Measurements from ENCODE around the gene SFTPA2. TPM values are rescaled to one million over a fixed set of nuclear protein-coding genes. Genes with fewer than 3 reads are reported as not detected.

SFTPA2 gene
- total RNA-seq: under 0.01 TPM in 1 of 2 replicates, not detected in the other

DNA sequence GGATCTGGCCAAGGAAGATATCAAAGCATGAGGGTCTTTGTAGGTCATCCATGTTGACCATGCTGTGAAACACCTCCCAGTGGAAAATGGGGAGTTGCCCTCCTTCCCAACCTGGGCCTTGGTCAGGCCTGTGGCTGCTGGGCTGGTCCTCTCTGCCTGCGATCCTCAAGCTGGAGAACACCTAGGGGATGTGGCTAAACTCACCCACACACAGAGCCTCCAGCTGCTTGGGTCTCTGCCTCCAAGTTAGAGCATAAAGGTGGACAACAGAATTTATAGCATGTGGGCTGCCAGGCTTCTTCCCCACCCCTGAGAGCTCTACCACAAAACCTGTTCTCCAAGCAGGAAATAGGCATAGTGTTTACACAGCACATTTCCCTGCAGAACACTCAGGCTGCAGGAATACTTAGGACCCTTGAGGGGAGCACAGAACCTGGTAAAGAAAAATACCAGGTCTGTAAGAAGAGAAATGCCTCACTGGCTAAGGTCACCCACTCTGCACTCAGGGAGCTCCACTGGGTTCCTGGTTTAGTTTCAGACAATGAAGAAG, at the start of gene SFTPA2:
SFTPA2 (minus strand) TSS at position 248 of the 550 bp plus-strand sequence. CDS start 924 bp downstream, outside the sequence.

GRCh38 chr10:79511891-79512583, 48.2 kb downstream of the SFTPA2 start, which contains the start of gene EIF5AL1:
EIF5AL1 (plus strand) TSS chr10:79512533; CDS start chr10:79512650, 117 bp downstream.

Other genes starting within 250 kb of the SFTPA2 start
- gene PPIF, start 212.9 kb downstream of the SFTPA2 start, total RNA-seq: 25.6 and 60.7 TPM in 2 replicates
- 0.96 and 1.5 TPM in 2 replicates for gene ZCCHC24, start 114.8 kb downstream of the SFTPA2 start, total RNA-seq
- gene EIF5AL1, start 47.9 kb downstream of the SFTPA2 start, total RNA-seq: 0.43 and 0.48 TPM in 2 replicates
- gene SFTPA1, start 50.5 kb upstream of the SFTPA2 start, total RNA-seq: not detected in 2 replicates
- under 0.01 and 0.43 TPM in 2 replicates for gene NUTM2B, start 142.8 kb upstream of the SFTPA2 start, total RNA-seq